ENCODE results near the gene ATP6V0D1. TPM values are rescaled to one million over a fixed set of nuclear protein-coding genes. Genes with fewer than 3 reads are reported as not detected.

Gene ATP6V0D1
- total and polyA plus RNA-seq, 7 donors: 60.2 to 104 (median 85.3) TPM

DNA sequence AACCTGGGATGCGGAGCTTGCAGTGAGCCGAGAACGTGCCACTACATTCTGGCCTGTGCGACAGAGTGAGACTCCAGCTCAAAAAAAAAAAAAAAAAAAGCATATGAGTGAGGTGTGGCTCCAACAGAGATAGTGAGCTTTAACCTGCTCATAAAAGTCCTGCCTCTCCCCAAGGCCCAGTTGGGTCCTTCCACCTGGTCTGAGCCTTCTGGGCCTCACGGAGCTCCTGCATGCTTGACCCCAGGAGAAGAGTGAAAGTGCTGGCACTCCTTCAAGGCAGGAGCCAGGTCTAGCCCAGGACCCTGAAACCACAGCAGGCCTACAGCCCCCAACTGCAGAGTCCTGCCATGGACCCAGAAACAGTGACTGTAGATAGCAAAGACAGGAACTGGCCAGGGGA, 32.4 kb downstream of the ATP6V0D1 start:
- Histone ChIP-seq H3K4me3 (no peak overlapping the region), H3K4me1 (peaks cover 99% of the 10 kb centered on the region), H3K27me3 (ENCODE audit: insufficient read depth in 3 of 3, low read length in 2 of 3) (no peaks in the 10 kb centered on the region), H3K9me3 (no peaks in the 10 kb centered on the region), H3K36me3 (ENCODE audit: insufficient read depth in 1 of 2, low read depth in 1 of 2) (peaks cover 0 to 11% of the 10 kb centered on the region in 2 donors), H3K27ac (peak overlapping the region; percentile 64)
- no peak for DNase-seq
- intact Hi-C loops (cut with DNase I): no loop called here
- TF ChIP-seq, protein P1, sequence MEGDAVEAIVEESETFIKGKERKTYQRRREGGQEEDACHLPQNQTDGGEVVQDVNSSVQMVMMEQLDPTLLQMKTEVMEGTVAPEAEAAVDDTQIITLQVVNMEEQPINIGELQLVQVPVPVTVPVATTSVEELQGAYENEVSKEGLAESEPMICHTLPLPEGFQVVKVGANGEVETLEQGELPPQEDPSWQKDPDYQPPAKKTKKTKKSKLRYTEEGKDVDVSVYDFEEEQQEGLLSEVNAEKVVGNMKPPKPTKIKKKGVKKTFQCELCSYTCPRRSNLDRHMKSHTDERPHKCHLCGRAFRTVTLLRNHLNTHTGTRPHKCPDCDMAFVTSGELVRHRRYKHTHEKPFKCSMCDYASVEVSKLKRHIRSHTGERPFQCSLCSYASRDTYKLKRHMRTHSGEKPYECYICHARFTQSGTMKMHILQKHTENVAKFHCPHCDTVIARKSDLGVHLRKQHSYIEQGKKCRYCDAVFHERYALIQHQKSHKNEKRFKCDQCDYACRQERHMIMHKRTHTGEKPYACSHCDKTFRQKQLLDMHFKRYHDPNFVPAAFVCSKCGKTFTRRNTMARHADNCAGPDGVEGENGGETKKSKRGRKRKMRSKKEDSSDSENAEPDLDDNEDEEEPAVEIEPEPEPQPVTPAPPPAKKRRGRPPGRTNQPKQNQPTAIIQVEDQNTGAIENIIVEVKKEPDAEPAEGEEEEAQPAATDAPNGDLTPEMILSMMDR (IDR thresholded peaks at IDR 0.05): no peak
- ATAC-seq: no peak
- WGBS, 3 donors: 96 to 98% (median 97%) methylated on average over 5 of the region's 5 CpGs

DNA sequence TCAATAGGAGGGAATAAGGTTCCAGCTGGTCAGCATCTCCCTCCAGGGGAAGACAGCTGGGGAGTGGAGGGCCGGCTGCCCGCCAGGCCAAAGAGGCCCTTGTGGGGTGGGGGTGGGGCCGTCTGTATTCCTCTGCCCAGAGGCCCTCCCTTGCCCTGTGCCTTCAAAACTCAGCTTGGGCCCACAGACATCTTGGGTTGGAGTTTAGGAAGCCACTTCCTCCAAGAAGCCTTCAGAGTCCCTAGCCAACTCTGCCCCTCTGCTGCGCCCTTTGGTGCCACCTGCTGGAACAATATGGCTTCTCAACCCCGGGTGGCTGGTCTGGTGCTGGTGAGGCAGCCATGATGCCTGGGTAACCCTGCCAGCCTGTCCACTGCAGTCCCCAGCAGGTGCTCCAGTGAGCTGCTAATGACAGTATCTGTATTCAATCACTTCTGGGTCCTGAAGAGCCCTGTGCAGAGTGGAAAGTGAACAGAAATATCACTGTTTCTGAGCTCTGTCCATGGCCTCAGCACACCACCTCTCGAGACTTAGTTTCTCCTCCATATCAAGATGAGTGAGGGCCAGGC, 33.4 kb downstream of the ATP6V0D1 start:
- H3K27ac ChIP-seq: peak overlapping the region; percentile 30
- intact Hi-C loops (cut with DNase I): no loop called here
- peaks cover 0 to 1% of the 10 kb centered on the region in 2 donors for H3K36me3 ChIP-seq (ENCODE audit: insufficient read depth in 1 of 2, low read depth in 1 of 2)
- H3K27me3 ChIP-seq (ENCODE audit: insufficient read depth in 3 of 3, low read length in 2 of 3): no peaks in the 10 kb centered on the region
- peaks cover 99% of the 10 kb centered on the region for H3K4me1 ChIP-seq
- ATAC-seq (no peak), DNase-seq (peak in 1 of 2 donors; percentile 45)
- TF ChIP-seq, protein P1 (IDR thresholded peaks at IDR 0.05): peak; percentile 32
- 29 to 41% (median 34%) methylated on average over 6 of the region's 6 CpGs for WGBS, 3 donors
- no peak overlapping the region for H3K4me3 ChIP-seq
- H3K9me3 ChIP-seq: no peaks in the 10 kb centered on the region

DNA sequence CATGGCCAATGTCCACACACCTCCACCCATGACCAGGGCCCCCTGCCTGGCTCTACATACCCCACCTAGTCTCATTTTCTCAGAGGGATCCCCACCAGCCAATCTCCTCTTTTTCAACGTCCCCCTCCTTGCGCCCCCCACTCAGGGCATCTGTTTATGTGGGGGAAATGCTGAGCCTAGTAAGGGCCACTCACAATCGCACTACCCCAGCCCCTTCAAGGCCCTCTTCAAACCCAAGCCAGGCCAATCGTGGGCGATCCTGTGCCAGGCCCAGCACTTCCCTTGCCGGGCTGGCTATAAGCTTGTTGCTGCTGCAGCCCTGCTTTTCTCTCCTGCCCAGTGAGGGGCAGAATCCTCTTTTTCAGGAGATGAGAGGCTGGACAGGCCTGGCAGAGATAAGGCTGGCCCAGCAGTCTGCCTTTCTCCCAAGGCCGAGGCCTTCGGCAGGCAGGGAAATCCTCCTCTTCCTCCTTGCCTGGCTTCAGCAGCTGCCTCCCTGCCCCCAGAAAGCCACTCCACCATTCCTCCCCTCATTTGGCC, 33.9 kb downstream of the ATP6V0D1 start:
- Histone ChIP-seq H3K27ac (peak overlapping the region; percentile 30), H3K9me3 (no peaks in the 10 kb centered on the region), H3K4me3 (no peak overlapping the region), H3K36me3 (ENCODE audit: insufficient read depth in 1 of 2, low read depth in 1 of 2) (no peaks in the 10 kb centered on the region), H3K4me1 (peaks cover 99% of the 10 kb centered on the region), H3K27me3 (ENCODE audit: insufficient read depth in 3 of 3, low read length in 2 of 3) (no peaks in the 10 kb centered on the region)
- 45 to 51% (median 48%) methylated on average over 8 of the region's 8 CpGs for WGBS, 3 donors
- intact Hi-C loops (cut with DNase I): no loop called here
- TF ChIP-seq, protein P1 (IDR thresholded peaks at IDR 0.05): no peak
- ATAC-seq (no peak), DNase-seq (no peak)

DNA sequence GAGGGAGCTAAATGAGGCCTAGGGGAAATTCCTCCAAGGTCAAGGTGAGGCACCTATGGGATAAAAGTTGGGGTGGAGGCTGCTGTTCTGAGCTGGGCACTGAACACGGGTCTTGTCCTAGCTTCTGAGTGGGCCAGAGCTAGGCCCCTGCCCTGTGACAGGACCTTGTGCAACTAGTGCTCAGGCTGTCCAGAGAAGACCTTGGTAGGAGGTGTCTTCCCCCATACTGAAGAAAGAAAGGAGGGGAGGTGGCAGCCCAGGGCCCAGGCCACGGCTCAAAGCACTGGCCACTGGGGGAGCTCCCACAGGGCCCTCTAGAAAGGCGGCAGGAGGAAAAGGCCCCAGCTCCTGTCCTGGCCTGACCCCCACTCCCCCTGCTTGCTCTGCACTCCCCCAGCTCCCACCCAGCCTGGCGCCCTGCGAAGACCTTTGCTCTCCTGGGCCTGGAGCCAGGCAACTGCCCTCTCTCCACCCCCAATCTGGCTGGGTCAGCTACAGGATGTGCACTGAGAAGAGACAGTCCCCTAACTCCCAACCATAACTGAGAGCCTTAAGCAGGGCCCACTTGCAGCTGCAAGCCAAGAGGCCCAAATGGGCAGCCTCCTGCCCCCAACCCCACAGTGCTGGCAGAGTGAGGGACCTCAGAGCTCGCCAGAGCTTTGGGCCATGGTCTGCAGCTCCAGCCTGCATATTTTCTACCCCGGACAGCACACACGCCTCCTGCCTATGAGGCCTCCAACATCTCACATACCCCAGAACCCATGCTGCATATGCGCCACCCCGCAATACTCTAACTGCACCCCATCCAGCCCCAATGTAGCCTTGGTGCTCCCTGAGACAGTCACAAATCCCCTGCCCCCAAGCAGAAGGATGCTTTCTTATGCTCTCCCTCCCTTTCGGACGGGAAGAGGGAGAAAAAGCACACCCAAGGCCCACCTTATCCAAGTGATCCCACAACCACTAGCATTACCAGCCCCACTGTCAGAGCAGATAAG, 34.7 kb downstream of the ATP6V0D1 start:
- Histone ChIP-seq H3K36me3 (ENCODE audit: insufficient read depth in 1 of 2, low read depth in 1 of 2) (no peaks in the 10 kb centered on the region), H3K9me3 (no peaks in the 10 kb centered on the region), H3K4me3 (no peak overlapping the region), H3K27ac (peak overlapping the region; percentile 2), H3K27me3 (ENCODE audit: insufficient read depth in 3 of 3, low read length in 2 of 3) (no peaks in the 10 kb centered on the region), H3K4me1 (peaks cover 99% of the 10 kb centered on the region)
- ATAC-seq: peak in 1 of 4 donors; percentile 2
- TF ChIP-seq, protein P1 (IDR thresholded peaks at IDR 0.05): no peak
- intact Hi-C loops (cut with DNase I): no loop called here
- WGBS, 3 donors: 51 to 68% (median 54%) methylated on average over 12 of the region's 12 CpGs
- DNase-seq: no peak

Measured in psoas muscle (tissue), 8 donors.